B cell (primary cell): ENCODE measurements around the gene NDST4. TPM values are rescaled to one million over a fixed set of nuclear protein-coding genes. Genes with fewer than 3 reads are reported as not detected.

Experiments
- ATAC-seq: fragments of 200-7000 bp; cut with Tn5 transposase; one replicate; pipeline ENCODE4 v1.10.0; 2021; ENCODE audit warnings: low read depth, mild to moderate bottlenecking, moderate number of reproducible peaks, moderate library complexity
- CTCF ChIA-PET: fragments of 350-600 bp; sonication (Branson Sonifier 250); formaldehyde crosslinking; loops from one replicate; lab custom pipeline; 2021; ENCODE audit warnings: antibody characterized with exemption, inconsistent platforms; lab: Charles Lee
- POLR2A ChIA-PET: fragments of 350-600 bp; sonication (Branson Sonifier 250); formaldehyde crosslinking; loops from one replicate; lab custom pipeline; 2021; ENCODE audit warnings: antibody characterized with exemption; lab: Charles Lee
- DNase-seq: peaks from one replicate; pipeline ENCODE4 v3.0.0; 2013
- H2AFZ ChIP-seq: 2 replicates; pipeline ENCODE4 v1.6.1; 2012; ENCODE audit warnings: mild to moderate bottlenecking, low read depth, low read length; ENCODE audit not compliant: insufficient read depth, poor library complexity, severe bottlenecking
- H3K27ac ChIP-seq, 2 donors: 1 replicate in 1 of 2; 2 replicates in 1 of 2; pipeline ENCODE4 v1.5.1; 2012 to 2013; ENCODE audit warnings: low read length in 2 of 2, mild to moderate bottlenecking in 2 of 2, moderate library complexity in 1 of 2
- H3K27me3 ChIP-seq, 4 experiments: fragments of 200-600 bp in 1 of 4; sonication (generic) in 1 of 4; replicated peaks in 1 of 4; 1 replicate in 2 of 4; 2 replicates in 2 of 4; pipeline versions ENCODE4 v1.6.1 to v1.7.0; 2013 to 2016; ENCODE audit warnings: low read length in 3 of 4, mild to moderate bottlenecking in 2 of 4, mixed read lengths in 1 of 4, moderate library complexity in 1 of 4; ENCODE audit not compliant: insufficient read depth in 4 of 4, control insufficient read depth in 3 of 4; ENCODE audit errors: control extremely low read depth in 1 of 4
- H3K36me3 ChIP-seq, 2 experiments: replicated peaks in 1 of 2; 1 replicate in 1 of 2; 2 replicates in 1 of 2; pipeline versions ENCODE4 v1.6.1 to v1.7.1; 2013; ENCODE audit warnings: low read length in 1 of 2; ENCODE audit not compliant: insufficient read depth in 2 of 2, control insufficient read depth in 1 of 2; ENCODE audit errors: control extremely low read depth in 1 of 2, extremely low read depth in 1 of 2
- H3K4me1 ChIP-seq, 2 donors: fragments of 200-600 bp in 1 of 2; sonication (generic) in 1 of 2; 1 replicate in 1 of 2; 2 replicates in 1 of 2; pipeline versions ENCODE4 v1.5.1 to v1.6.1; 2013 to 2017; ENCODE audit warnings: low read length in 2 of 2; ENCODE audit not compliant: control insufficient read depth in 2 of 2, insufficient read depth in 2 of 2
- H3K4me2 ChIP-seq: replicated peaks from 2 replicates; pipeline ENCODE3; 2012; ENCODE audit warnings: mild to moderate bottlenecking, low read depth, low read length; ENCODE audit not compliant: poor library complexity, severe bottlenecking
- H3K4me3 ChIP-seq, 5 experiments: fragments of 200-600 bp in 1 of 5; sonication (generic) in 1 of 5; 1 replicate in 3 of 5; 2 replicates in 2 of 5; pipeline versions ENCODE4 v1.5.1 to v1.7.0; 2011 to 2016; ENCODE audit warnings: low read length in 4 of 5, mild to moderate bottlenecking in 4 of 5, low read depth in 2 of 5, control low read depth in 1 of 5, moderate library complexity in 1 of 5; ENCODE audit not compliant: insufficient read depth in 1 of 5; ENCODE audit errors: control extremely low read depth in 1 of 5, extremely low read depth in 1 of 5
- H3K79me2 ChIP-seq: fragments of 200-600 bp; sonication (generic); one replicate; pipeline ENCODE4 v1.6.0; 2016; ENCODE audit warnings: low read length; ENCODE audit not compliant: control insufficient read depth, insufficient read depth
- H3K9ac ChIP-seq: fragments of 200-600 bp; sonication (generic); 2 replicates; pipeline ENCODE4 v1.6.1; 2017; ENCODE audit warnings: mild to moderate bottlenecking, low read length, moderate library complexity
- H3K9me3 ChIP-seq, 3 donors: one replicate each; pipeline versions ENCODE4 v1.6.1 to v1.7.1; 2013; ENCODE audit warnings: low read length in 2 of 3; ENCODE audit not compliant: control insufficient read depth in 2 of 3, insufficient read depth in 1 of 3; ENCODE audit errors: control extremely low read depth in 1 of 3
- H4K20me1 ChIP-seq: 2 replicates; pipeline ENCODE4 v1.6.0; 2012; ENCODE audit warnings: mild to moderate bottlenecking, low read length; ENCODE audit not compliant: insufficient read depth, control insufficient read depth, poor library complexity, severe bottlenecking
- H3K27ac Mint-ChIP-seq: one replicate; pipeline ENCODE4 v1.8.0; 2021; ENCODE audit warnings: mixed read lengths
- H3K27me3 Mint-ChIP-seq: one replicate; pipeline ENCODE4 v1.8.0; 2021; ENCODE audit warnings: mixed read lengths
- H3K4me1 Mint-ChIP-seq: one replicate; pipeline ENCODE4 v1.8.0; 2021; ENCODE audit warnings: mixed read lengths
- H3K4me3 Mint-ChIP-seq: one replicate; pipeline ENCODE4 v1.8.0; 2021; ENCODE audit warnings: mixed read lengths
- H3K9me3 Mint-ChIP-seq: one replicate; pipeline ENCODE4 v1.8.0; 2022; ENCODE audit warnings: mixed read lengths; ENCODE audit not compliant: insufficient read depth
- EZH2 ChIP-seq: IDR thresholded peaks from 2 replicates; pipeline ENCODE4 v1.6.1; 2012; ENCODE audit warnings: borderline replicate concordance, low read depth, mild to moderate bottlenecking, moderate library complexity, low read length; ENCODE audit not compliant: insufficient read depth, poor library complexity, severe bottlenecking
- WGBS: methylation state at CpG from one replicate; pipeline ENCODE4 v1.1.5; 2013; ENCODE audit warnings: missing lambda C conversion rate; ENCODE audit not compliant: insufficient coverage; 5-methylcytosine and 5-hydroxymethylcytosine counted together
- intact Hi-C: fragments of 100-400 bp; cut with micrococcal nuclease; formaldehyde crosslinking; loops from one replicate; pipeline ENCODE4 v1.10.0; 2022
- polyA plus RNA-seq: library from polyadenylated mRNA; depleted of rRNA; stranded (reverse); fragments of >200 nt; gene quantifications from 2 replicates; pipeline ENCODE4 v1.2.3, GENCODE V29; 2012
- total RNA-seq, 2 donors: library from RNA; stranded (reverse); fragments of 120-200 nt in 1 of 2; gene quantifications; 1 replicate in 1 of 2; 2 replicates in 1 of 2; pipeline versions ENCODE4 v1.2.3 to v1.2.4, GENCODE V29; 2013 to 2022
- TF ChIP-seq, protein P1 (sequence below): fragments of 200-600 bp; IDR thresholded peaks from one replicate; pipeline ENCODE4 v1.8.0; 2022; ENCODE audit warnings: antibody characterized with exemption, mild to moderate bottlenecking

The NDST4 gene
- total and polyA plus RNA-seq, 2 donors (not counting 1 experiment from before 2014, with no cell fraction given), result not detected

DNA sequence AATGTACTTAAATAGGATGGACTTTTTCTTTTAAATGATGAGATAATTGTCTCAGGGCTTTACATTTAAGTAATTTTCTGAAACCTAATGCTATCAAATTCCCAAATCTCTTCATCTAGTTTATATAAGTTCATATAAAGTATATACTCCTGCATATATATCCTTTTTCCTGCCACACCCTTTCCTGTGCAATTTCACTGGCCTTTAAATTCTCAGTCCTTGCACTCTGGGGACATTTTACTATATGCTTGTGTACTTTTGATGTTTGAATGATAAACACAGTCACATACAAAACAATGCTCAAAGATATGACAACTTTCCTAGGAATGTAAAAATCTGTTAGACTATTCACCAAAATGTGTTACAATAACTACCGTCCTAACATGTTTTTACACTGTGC is 60.1 kb downstream of the NDST4 start:
- ChIA-PET CTCF (no interaction called here), POLR2A (no interaction called here)
- no peak for ATAC-seq
- H3K4me1 ChIP-seq, result no peaks in the 10 kb centered on the region
- H3K27ac Mint-ChIP-seq, result no peak overlapping the region
- no peaks in the 10 kb centered on the region for H3K9me3 Mint-ChIP-seq
- H2AFZ ChIP-seq, result no peak overlapping the region
- no peak overlapping the region for H3K27ac ChIP-seq
- no peaks in the 10 kb centered on the region for H3K36me3 ChIP-seq
- no CpG with 5 or more reads among the region's 1 CpG for WGBS
- H3K4me3 ChIP-seq, result no peak overlapping the region
- H3K79me2 ChIP-seq, result no peaks in the 10 kb centered on the region
- no peak overlapping the region for H3K9ac ChIP-seq
- no peak overlapping the region for H3K4me2 ChIP-seq
- H3K4me3 Mint-ChIP-seq, result no peak overlapping the region
- H3K9me3 ChIP-seq, result no peaks in the 10 kb centered on the region
- H4K20me1 ChIP-seq, result no peaks in the 10 kb centered on the region
- intact Hi-C loops, result no loop called here
- DNase-seq, result no peak
- TF ChIP-seq EZH2, result no peak
- TF ChIP-seq, protein P1, sequence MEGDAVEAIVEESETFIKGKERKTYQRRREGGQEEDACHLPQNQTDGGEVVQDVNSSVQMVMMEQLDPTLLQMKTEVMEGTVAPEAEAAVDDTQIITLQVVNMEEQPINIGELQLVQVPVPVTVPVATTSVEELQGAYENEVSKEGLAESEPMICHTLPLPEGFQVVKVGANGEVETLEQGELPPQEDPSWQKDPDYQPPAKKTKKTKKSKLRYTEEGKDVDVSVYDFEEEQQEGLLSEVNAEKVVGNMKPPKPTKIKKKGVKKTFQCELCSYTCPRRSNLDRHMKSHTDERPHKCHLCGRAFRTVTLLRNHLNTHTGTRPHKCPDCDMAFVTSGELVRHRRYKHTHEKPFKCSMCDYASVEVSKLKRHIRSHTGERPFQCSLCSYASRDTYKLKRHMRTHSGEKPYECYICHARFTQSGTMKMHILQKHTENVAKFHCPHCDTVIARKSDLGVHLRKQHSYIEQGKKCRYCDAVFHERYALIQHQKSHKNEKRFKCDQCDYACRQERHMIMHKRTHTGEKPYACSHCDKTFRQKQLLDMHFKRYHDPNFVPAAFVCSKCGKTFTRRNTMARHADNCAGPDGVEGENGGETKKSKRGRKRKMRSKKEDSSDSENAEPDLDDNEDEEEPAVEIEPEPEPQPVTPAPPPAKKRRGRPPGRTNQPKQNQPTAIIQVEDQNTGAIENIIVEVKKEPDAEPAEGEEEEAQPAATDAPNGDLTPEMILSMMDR, result no peak
- H3K4me1 Mint-ChIP-seq, result no peaks in the 10 kb centered on the region
- no peaks in the 10 kb centered on the region for H3K27me3 ChIP-seq
- no peaks in the 10 kb centered on the region for H3K27me3 Mint-ChIP-seq

DNA sequence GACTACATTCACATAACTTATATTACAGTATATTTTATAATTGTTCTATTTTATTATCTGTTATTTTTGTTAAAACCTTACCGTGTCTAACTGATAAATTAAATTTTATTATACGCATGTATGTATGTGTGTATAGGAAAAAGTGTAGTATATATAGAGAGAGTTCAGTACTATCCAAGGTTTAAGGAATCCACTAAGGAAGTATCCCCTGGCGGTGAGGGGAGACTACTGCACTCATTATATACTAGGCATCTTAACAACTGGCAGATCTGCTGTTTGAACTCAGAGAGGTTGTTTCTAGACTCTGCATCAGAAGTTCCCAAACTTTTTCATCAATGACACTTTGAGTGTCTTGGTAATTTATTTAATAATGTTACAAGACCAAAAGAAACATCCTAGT is 70.9 kb downstream of the NDST4 start:
- TF ChIP-seq, protein P1, result no peak
- TF ChIP-seq EZH2, result no peak
- no peaks in the 10 kb centered on the region for H3K27me3 Mint-ChIP-seq
- WGBS, result no CpG with 5 or more reads among the region's 3 CpGs
- Histone ChIP-seq H3K9me3 (no peaks in the 10 kb centered on the region), H3K36me3 (no peaks in the 10 kb centered on the region), H3K9ac (no peak overlapping the region), H2AFZ (no peak overlapping the region), H4K20me1 (no peaks in the 10 kb centered on the region), H3K4me1 (no peaks in the 10 kb centered on the region), H3K4me2 (no peak overlapping the region), H3K79me2 (no peaks in the 10 kb centered on the region), H3K4me3 (no peak overlapping the region), H3K27me3 (no peaks in the 10 kb centered on the region), H3K27ac (no peak overlapping the region)
- no peaks in the 10 kb centered on the region for H3K9me3 Mint-ChIP-seq
- intact Hi-C loops, result no loop called here
- ChIA-PET POLR2A (no interaction called here), CTCF (no interaction called here)
- no peaks in the 10 kb centered on the region for H3K4me1 Mint-ChIP-seq
- H3K27ac Mint-ChIP-seq, result no peak overlapping the region
- no peak for DNase-seq
- no peak for ATAC-seq
- no peak overlapping the region for H3K4me3 Mint-ChIP-seq
